NCI-H2081 treated with DMSO at 0.1 percent for 48 hours (cell line): ENCODE measurements around the gene ACO2.
"Not testable (repeated sequence)": the region's sequence is repeated elsewhere in the genome, so short reads cannot be mapped to it uniquely, and the experiment has no call there.

Source experiments
- DNase-seq: peaks from one replicate; lab custom pipeline; 2025; lab: John Stamatoyannopoulos, UW

ACO2 gene

DNA sequence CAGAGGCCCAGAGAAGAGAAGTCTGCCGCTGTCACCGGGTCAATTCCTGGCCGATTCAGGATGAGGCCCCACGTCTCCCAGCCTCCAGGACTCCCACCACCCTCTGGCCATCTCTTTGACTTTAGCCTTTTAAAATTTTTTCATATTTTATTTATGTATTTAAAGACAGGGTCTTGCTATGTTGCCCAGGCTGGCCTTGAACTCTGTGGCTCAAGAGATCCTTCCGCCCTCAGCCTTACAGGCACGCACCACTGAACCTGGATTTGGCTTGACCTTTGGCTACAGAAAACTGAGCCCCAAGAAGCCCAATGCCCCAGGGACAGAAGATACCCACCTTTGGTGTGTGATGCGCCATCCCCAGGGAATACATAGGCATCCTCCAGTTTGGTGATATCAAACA lies 71.4 kb downstream of the ACO2 start:
- DNase-seq: no peak

DNA sequence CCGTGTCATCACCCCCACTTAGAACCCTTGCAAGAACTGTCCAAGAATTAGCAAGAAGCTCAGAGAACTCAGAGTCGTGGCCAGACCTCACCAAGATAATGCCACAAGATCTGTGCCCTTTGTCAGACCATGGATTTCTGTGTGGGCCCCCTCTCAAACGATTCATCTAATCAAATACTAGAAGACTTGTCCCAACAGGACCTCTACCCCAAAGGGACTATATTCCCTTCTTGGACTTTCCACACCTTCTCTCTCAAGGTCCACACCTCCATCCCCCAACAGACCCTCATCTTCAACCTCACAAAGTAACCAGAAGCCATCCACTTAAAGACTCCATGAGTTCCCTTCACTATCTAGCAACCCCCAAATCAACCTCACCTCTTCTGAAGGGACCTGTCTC lies 72.6 kb downstream of the ACO2 start:
- no peak for DNase-seq

DNA sequence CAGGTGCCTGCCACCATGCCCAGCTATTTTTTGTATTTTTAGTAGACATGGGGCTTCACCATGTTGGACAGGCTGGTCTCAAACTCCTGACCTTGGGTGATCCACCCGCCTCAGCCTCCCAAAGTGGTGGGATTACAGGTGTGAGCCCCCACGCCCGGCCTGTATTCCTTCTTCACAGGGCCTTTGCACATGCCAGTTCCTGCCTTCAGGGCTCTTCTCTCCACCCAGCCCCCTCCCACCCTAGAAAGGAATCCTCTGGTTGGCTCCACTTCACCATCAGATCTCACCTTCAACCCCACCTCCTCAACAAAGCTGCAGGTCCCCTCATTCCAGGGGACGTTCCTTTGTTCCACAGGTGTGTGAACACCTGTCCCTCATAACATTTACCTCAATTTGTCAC lies 73.3 kb downstream of the ACO2 start:
- DNase-seq: no peak

DNA sequence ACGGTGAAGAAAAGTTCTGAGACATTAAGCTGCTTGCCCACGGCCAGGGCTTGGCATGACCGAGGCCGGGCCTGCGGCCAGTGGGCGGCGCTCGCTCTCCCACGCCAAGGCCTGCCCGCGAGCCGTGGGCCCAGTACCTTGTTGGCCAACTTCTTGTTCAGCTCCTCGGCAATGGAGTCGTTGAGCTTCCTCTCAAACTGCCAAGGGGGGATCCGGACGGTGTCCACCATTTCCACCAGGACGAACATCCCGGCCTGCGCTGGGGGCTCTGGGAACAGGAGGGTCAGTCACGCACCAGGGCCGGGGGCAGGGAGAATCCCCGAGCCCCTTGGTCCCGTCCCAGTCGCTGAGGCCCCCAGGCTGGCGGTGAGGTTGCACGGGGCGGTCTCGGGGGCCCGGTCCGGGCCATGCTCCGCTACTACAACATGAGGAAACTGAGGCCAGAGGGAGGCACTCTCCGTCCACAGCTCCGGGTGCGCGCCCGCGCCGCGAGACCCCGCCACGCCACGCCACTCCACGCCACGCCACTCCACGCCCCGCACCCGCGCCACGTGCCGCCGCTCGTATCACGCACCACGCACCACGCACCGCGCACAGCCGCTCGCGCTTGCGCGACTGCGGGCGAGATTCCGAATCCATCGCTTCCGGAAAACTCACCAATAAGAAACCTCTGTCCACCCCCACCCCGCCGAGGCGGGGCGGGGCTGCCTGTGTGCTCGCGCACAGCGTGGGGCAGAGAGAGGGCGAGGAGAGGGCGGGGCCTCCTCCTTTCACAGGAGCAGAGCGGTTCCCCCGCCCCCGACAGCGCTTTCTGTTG lies 75.1 kb downstream of the ACO2 start, which contains the start of gene POLR3H:
Gene POLR3H (minus strand): TSS at position 617 of the 817 bp plus-strand sequence. CDS start 369 bp downstream, at position 248.
- DNase-seq: peak; percentile 65

DNA sequence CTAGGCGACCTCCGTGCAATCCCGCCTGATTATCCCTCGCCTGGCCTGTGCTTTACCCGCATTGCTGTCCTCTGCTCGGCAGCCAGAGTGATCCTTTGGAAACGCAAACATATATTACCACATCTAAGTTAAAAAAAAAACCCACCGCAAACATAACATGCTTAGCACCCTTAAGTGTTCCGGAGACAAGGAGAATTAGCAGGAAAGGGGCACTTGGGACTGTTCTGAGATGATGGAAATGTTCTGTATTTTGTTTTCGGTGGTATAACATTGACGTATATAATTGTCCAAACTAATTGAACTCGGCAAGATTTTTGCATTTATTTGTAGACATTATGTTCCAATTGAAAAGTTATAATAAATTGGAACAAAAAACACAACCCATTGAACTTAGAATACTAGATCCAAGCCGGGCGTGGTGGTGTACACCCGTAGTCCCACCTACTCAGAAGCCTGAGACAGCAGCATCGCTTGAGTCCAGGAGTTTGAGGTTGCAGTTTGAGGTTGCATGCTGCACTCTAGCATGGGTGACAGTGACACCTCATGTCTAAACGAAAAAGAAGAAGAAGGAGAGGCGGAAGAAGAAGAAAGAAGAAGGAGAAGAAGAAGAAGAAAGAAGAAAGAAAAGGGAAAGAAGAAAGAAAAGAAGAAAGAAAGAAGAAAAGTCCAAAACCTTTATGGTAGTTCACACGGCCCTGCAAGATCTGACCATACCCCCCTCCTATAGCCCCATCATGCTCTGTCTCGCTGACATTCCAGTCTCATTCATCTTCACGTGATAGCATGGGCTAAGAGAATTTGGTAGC lies 76.0 kb downstream of the ACO2 start:
- no peak for DNase-seq

DNA sequence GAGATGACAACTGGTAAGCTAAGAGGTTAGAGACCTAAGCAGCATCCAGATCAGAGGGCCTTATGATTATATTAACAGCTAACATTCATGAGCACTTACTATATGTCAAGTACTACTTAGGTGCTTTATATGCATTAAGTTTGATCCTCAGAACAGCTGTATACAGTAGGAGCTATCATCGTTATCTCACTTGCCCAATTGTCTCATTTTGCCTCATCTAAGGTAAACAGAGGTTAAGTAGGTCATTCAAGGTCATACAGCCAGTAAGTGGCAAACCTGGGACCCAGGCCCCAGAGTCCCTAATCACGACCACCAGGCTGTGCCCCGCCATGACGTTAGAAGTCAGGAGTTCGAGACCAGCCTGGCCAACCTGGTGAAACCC lies 79.9 kb downstream of the ACO2 start:
- no peak for DNase-seq

DNA sequence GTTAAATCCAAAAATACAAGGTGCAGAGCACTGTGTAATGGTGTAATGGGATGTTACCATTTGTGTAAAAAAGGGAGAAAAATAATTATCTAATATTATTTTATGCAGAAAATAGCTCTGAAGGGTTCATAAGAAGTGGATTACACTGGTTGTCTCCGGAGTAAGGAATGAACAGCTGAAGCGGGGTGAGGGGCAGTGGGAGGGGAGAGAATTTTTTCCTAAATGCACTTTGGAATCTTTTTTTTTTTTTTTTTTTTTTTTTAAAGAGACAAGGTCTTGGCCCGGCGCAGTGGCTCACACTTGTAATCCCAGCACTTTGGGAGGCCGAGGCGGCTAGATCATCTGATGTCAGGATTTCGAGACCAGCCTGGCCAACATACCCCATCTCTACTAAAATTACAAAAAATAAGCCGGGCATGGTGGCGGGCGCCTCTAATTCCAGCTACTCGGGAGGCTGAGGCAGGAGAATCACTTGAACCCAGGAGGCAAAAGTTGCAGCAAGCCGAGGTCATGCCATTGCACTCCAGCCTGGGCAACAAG lies 82.1 kb downstream of the ACO2 start:
- DNase-seq: no peak

DNA sequence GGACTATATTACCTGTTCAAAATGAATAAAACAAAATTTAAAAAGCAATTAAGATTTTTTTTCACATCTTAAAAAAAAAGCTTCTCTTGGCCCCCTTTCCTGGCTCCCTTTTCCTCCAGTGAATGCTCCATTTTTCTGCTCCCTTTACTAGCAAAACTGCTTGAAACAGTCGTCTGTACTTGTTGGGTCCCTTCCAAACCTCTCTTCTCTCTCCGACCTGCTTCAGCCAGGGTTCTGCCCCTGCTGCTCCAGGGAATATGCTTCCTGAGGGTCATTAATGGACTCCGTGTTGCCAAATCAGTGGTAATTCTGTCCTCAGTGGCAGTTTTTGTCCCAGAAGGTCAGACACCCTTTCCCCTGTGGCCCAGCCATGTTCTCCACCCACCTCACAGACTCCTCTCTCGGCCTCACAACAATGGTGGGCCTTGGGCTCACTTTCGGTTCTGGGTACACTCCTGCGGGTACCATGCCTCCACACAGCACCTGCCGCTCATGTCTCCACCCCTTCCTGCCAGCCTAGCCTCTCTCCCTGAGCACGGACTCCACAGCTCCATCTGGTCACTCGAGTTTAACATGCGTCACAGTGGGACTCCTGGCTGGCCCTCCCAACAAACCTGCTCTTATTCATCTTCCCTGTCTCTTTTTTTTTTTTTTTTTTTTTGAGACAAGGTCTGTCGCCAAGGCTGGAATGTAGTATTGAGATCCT lies 83.1 kb downstream of the ACO2 start:
- DNase-seq: no peak

DNA sequence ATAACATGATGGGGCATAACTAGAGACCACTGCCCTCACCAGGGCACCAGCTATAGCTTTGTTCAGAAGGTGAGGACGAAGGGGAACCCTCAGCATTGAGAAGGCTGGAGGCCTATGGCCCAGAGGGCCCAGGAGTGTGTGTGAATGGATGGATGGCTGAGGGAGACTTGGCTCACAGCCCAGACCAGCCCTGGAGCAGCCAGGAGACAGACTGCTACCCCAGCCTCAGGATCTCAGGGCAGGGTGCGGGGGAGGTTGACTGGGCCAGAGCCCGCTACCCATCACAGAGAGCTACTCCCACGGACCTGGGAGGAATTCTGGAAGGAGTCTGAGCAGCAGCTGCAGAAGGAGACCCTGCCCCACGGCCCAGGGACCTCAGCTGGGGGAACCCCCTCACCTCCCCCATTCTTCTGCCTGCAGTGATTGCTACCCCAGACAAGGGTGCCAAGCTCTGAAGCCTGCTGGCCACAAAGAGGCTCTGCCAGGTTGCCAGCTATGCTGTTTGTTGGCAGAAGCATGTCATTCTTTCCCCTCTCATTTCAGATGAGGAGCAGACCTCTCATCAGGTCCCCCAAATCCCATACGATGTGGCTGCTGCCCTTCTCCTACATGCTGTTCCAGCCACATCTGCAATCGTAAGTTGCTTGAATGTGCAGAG lies 86.5 kb downstream of the ACO2 start:
- DNase-seq: no peak

DNA sequence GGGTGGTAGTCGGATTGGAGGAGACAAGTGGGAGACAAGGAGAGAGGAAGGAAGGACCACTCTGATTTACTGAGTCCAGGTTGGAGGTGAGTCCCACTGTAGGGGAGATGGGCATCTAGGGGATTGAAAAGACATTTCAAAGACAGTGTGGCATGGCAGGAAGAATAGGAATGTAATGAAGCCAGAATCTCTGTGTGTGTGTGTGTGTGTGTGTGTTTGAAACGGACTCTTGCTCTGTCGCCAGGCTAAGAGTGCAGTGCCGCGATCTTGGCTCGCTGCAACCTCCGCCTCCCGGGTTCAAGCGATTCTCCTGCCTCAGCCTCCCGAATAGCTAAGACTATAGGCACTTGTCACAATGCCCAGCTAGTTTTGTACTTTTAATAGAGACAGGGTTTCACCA lies 87.6 kb downstream of the ACO2 start:
- no peak for DNase-seq

DNA sequence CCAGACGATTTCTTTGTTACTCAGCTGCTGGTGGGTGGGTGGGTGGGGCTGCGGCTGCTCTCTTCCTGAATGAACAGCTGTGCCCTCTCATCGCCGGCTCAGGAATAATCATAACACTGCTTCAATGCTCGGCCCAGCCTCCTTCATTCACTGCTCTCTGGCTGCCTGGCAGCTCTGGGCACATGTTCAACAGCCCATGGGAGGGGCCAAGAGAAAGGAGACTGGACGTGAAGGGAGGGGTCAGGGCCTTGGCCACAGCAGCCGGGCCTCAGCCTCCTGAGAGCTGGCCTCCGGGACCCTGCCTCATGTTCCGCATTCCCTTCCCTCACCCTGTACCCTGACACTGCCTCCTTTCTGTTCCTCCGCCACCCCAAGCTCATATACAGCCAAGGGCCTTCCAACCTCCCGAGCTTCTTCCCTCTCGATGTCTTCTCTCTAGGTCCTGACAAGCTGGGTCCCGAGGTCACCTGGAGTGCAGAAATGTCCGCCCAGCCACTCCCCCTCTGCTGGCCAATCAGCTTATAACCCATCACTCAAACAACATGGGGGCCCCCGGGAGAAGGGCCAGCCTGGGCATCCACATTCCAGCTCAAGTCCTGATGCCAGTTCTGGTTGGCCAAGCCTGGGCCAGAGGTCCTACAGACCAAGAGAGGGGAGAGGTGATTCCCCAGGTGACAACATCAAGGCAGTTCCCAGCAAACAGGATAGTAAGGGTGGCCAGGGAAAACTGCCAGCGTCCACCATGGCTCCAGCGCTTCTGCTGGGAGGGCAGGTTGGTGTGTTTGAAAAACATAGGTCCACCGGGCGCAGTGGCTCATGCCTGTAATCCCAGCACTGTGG lies 88.7 kb downstream of the ACO2 start:
- DNase-seq: no peak

DNA sequence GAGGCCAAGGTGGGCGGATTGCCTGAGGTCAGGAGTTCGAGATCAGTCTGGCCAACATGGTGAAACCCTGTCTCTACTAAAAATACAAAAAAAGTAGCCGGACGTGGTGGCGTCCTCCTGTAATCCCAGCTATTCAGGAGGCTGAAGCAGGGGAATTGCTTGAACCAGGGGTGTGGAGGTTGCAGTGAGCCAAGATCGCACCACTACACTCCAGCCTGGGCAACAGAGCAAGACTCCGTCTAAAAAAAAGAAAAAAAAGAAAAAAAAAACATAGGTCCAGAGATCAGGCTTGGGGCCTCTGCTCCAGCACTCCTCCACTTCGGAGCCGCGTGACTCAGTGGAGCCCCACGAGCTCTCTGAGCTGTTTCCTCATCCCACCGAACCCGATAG lies 89.3 kb downstream of the ACO2 start:
- DNase-seq: not testable (repeated sequence)

DNA sequence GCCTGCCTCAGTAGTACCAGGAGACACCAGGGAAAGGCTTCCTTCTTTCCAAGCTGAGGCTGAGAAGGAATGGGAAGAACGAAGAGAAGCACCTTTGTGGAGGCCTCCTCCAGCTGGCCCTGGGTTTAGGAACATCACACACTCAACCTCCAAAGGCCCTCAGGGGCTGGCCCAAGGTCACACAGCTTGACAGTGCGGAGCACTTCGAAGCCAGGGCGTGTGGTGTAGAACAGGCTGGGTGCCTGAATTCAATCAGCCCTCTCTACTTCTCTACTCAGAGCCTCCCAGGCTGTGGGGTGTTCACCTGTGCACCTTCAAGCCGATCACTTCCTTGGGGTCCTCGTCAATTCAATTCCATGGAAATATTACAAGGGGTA lies 91.2 kb downstream of the ACO2 start:
- DNase-seq: no peak

DNA sequence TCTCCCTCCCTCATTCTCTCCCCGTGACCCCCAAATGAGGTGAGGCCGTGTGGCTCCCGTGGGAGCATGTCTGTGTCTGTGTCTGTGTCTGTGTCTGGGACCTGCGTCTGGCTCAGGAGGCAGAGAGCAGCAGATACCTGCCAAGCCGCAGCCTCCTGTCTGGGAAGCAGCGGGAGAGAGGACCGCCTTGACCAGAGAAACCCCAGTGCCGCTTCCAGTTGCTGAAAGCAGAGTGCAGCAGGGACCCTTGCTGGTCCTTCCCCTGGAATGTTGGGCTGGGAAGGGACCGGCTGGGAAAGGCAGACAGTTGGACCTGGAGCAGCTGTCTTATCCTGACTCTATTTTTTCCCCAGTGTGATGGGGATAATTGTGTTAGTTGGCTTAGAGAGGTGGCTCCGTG lies 92.4 kb downstream of the ACO2 start:
- DNase-seq: no peak

DNA sequence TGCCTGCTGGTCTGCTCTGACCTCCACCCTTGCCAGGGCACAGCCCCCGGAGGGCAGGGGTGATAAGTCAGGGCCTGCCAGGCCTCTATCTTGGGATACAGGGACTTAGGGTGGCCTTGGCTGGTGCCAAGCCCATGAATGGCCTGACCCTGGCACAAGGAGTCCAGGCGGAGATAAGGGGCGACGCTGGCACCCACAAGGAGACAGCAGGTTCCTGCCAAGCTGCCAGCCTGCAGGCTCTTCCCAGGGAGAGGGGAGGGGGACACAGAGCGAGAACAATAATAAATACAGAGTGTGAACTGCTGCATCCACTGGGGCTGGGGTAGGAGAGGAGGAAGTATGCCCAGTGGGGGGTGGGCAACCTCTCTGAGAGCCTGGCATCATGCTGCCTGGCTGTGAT lies 92.9 kb downstream of the ACO2 start:
- DNase-seq: no peak

DNA sequence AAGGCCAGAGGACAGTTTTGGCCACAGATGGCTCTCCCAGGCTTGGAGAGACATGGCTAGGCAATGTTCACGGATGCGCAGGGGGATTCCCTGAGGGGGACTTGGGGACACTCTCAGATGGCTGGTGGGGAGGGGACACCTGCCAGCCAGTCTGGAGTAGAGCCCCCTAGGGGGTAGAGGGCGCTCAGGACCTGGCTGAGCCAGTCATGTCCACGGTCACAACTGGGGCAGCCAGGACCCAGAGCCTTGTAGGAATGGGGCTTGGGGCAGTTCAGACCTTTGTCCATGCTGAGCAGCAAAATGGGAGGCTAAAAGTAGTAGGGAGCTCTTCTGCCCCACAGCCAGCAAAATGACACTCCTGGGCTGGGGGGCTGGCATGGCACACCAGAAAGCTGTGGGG lies 93.5 kb downstream of the ACO2 start:
- no peak for DNase-seq

DNA sequence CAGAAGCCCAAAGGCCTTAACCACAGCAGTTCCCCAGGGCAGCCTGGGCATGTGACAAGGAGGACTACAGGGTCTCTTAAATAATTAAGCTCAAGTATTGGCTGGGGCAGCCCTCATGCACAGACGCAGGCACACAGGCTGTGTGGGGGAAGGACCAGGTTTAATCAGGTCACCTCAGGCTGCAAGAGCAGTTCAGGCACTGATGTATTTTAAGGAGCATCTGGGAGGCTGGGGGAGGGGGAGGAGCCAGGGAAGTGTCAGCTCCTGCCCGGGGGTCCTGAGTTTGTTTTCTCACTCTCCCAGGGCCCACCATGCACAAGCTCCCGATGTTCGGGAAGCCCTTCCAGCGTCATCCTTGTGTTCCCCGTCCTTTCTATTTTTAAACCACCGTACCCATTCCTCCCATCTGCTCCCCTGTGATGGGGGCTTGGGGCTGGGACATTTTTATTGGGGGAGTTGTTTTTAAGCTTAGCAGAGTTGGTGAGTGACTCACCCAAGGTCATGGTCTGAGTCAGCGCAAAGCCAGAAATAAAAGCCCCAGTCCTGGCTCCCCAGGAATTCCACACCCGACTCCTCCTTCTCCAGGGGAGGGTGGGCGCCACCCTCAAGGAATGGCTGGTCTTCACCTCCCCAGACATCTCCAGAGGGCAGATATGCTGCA lies 94.3 kb downstream of the ACO2 start:
- DNase-seq: no peak

DNA sequence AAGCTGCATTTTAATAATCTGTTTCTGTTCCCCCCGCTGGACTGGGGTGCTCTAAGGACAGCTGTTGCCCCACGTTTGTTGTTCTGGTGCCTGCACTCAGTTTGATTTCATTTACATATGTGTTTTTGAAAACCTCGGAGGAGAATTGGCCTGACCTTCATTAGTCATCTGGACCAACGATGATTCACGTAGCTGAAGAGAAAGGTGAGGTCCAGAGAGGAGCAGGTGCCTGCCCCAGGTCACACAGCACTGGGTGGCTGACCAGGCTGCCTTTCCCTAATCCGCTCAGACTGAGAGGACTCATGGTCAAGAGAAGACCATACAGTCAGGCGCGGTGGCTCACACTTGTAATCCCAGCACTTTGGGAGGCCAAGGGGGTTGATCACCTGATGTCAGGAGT lies 95.6 kb downstream of the ACO2 start:
- DNase-seq: no peak

DNA sequence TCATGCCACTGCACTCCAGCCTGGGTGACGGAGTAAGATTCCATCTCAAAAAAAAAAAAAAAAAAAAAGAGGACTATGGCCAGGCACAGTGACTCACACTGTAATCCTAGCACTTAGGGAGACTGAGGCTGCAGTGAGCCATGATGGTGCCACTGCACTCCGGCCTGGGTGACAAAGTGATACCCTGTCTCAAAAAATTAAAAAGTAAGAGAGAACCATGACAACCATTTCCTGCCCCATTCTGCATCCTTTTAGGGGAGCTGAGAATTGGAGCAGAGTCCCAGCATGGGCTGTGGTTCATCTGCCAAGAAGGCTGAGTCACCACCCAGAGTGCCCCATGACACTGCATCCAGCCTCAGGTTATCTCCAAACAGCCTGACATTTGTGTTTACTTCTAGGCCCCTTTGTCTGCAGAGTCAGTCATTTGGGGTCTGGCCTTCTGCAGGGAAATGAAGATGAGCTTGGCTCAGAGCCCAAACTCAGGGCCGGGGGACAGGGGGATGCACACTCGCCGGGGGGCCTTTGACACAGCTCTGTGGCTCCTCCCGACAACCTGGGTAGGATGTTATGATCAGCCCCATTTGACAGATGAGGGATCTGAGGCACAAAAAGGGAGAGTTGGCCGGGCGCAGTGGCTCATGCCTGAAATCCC lies 96.6 kb downstream of the ACO2 start:
- no peak for DNase-seq

DNA sequence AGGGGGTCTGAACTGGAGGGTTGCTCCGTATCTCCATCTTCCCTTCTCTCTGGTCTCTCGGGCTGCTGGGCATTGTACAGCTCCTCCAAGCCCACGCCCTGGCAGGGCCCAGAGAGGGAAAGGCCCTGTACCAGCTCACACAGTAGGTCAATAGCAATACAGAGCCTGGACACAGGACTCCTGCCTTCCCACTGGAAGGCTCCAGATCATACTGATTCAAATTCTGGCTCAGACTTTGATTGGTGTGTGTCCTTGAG lies 98.5 kb downstream of the ACO2 start:
- no peak for DNase-seq
